NCI-H2029 (cell line): Measurements from ENCODE around the gene FAM185A.
"Not testable (repeated sequence)": the region's sequence is repeated elsewhere in the genome, so short reads cannot be mapped to it uniquely, and the experiment has no call there.

Experiments used
- DNase-seq: peaks from one replicate; lab custom pipeline; 2025; lab: John Stamatoyannopoulos, UW

Gene FAM185A

DNA sequence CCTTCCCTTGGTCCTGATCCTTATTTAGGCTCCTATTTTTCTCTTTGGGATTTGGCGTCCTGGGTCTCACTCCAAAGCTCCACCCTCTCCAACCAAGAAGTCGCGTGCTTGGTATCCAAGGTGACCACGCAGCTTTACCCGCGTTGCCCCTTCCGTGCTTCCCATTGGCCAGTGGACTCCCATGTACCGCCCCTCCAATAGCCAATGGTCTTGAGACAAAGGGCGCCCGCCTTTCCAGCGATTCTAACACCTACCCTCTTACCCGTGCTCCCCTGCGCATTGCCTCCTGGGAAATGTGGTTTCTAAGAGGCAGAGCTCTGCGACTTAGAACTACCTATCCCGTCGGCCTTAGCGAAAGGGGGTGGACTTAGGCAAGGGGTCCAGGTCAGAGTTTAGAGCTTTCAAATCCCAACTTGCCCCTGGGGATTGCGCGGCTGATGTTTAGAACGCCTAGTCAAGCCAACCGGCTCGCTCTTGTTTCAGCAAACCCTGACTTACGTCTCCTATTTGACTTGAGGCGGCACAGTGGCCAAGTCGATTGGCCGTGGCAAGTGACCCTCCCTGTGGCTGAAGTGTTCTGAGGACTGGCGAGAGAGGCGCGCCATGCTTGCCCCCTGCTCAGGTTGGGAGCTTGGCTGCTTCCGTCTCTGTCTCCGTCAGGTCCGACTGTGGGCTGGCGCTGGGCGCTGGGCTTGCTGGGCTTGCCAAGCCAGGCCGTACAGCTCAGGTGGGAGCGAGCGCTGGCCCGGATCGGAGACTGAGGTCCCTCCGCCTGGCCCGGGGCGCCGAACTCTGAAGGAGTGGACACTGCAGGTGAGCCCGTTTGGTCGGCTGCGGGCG, at the start of gene FAM185A:
Gene FAM185A (plus strand): TSS at position 395 of the 840 bp plus-strand sequence. CDS start 209 bp downstream, at position 604.
- peak; percentile 99 for DNase-seq

GRCh38 chr7:102713011-102713690, 35.6 kb upstream of the FAM185A start:
- DNase-seq, result not testable (repeated sequence)

DNA sequence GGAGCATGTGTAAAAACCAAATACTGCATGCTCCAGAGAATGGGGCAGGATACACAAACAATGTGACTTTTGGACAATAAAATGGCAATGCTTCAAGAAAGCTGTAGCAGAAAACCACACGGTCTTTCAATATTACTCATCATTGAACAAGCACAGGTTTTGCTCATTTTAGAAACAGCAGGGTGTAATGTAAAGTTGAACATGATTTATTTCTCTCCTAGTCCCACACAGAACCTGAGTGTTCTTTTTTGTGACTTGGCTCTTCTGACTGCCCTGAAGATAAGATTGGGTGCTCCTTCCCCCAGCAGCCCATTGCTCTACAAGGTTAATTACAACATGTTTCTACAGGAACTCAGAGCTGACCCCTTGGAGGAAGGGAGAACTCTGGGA, 35.1 kb upstream of the FAM185A start:
- not testable (repeated sequence) for DNase-seq

DNA sequence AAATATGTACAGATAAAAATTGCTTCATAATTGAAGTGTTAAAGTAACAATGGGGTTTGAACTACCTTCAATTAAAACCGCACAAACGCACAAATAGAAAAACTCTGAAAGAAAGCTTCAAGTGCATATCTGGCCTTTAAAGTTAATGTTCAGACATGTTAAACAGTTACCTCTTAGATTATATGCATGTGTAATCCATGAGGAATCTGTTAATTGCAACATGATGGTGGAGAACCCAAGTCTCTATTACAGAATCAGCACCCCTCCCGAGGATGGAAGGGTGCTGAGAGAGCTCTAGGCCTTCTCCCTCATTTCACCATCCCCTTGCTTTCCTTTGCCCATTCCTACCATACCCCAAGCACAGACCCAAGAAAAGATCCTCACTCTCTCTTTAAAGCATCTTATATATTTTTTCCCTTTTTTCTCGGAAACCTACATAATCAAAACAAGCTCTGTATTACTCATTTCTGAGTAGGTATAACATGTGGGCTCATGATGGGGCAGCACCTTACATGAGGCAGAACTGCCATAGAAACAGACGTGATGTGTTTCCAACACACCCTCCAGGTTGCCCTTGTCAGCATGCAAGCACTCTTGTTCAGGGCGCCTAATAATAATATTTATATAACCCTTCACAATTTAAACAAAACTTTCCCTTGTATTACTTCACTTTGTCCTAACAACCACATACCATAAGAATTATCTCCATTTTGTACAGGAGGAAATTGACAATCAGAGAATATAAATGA, 33.9 kb upstream of the FAM185A start:
- not testable (repeated sequence) for DNase-seq

DNA sequence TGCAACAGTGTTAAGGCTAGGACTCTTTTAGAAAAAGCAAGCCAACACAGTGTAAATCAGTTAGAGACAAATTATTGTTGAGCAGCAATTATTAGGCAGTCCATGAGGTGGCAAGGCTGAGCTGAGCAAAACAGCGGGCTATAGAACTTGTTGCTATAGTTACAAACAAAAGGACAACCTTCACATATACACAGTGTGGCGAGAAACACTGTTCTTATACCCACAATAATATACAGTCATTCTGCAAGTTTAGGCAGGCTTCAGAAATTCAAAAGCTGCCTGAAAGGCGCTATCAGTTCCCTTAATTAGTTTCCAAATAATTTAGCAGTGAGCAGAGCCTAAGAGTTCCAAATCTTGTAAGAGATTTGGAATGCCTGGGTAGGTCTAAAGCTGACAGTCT, 33.1 kb upstream of the FAM185A start:
- DNase-seq, result not testable (repeated sequence)

- DNase-seq, result not testable (repeated sequence)
Measured at GRCh38 chr7:102718491-102718890, 30.3 kb upstream of the FAM185A start.

- DNase-seq, result not testable (repeated sequence)
Measured at GRCh38 chr7:102726170-102726569, 22.6 kb upstream of the FAM185A start.

DNA sequence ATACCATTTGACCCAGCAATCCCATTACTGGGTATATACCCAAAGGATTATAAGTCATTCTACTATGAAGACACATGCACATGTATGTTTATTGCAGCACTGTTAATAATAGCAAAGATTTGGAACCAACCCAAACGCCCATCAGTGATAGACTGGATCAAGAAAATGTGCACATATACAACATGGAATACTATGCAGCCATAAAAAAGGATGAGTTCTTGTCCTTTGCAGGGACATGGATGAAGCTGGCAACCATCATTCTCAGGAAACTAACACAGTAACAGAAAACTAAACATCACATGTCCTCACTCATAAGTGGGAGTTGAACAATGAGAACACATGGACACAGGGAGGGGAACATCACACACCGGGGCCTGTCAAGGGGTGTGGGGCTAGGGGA, 19.1 kb upstream of the FAM185A start:
- not testable (repeated sequence) for DNase-seq

DNA sequence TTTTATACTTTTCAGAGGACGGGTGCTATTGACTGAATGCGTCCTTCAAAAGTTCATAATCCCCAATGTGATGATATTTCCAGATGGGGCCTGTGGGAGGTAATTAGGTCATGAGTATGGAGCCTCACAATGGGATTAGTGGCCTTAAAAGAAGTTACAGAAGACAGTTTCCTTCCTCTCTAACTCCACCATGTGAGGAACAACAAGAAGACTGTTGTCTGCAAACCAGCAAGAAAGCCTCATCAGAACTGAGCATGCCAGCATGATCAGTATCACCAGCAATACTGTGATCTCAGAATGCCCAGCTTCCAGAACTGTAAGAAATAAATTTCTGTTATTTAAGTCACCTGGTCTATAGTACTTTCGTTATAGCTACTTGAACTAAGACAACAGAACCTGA, 18.4 kb upstream of the FAM185A start:
- not testable (repeated sequence) for DNase-seq

GRCh38 chr7:102742002-102742771, 6.6 kb upstream of the FAM185A start:
- DNase-seq, result not testable (repeated sequence)

DNA sequence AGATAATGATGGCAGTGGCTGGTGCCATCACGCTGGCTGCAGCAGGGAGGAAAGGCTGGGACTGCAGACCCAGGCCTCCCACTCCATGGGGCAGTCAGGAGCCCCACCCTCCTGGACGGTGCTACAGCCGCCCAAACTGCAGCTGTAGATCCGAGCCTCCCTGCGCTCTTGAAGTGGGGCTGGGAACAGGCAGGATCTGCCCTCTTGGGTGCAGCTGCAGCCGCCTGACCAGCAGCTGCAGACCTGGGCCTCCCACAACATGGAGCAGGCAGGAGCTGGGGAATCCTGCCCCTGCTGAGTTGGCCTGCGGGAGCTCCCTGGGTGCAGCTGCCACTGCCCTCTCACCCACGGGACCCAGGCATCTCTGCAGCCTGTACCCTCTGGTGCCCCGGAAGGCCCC, 4.9 kb upstream of the FAM185A start:
- not testable (repeated sequence) for DNase-seq

- DNase-seq, result not testable (repeated sequence)
Measured at GRCh38 chr7:102745494-102746288, 3.1 kb upstream of the FAM185A start.

GRCh38 chr7:102749445-102749786, 617 bp downstream of the FAM185A start:
- not testable (repeated sequence) for DNase-seq

DNA sequence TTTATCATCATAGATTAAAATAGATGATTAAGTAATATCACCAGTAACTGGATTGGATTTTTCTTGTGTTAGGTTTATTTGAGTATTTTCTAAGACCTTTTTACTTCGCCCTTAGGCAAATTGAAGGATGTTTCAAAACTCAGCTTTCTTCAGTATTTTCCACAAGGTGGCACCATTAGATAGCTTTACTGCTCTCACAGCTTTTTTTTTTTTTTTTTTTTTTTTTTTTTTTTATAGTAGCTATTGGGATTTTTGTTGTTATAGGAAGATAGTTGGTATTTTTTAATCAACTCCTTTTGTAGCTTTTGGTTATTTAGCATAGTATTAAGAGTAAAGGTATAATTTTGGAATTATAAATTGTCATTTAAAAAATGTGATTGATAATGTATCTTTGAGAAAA, 9.4 kb downstream of the FAM185A start:
- not testable (repeated sequence) for DNase-seq

- not testable (repeated sequence) for DNase-seq
Measured at GRCh38 chr7:102759934-102760333, 11.1 kb downstream of the FAM185A start.

- DNase-seq, result not testable (repeated sequence)
Measured at GRCh38 chr7:102761234-102761633, 12.4 kb downstream of the FAM185A start.

DNA sequence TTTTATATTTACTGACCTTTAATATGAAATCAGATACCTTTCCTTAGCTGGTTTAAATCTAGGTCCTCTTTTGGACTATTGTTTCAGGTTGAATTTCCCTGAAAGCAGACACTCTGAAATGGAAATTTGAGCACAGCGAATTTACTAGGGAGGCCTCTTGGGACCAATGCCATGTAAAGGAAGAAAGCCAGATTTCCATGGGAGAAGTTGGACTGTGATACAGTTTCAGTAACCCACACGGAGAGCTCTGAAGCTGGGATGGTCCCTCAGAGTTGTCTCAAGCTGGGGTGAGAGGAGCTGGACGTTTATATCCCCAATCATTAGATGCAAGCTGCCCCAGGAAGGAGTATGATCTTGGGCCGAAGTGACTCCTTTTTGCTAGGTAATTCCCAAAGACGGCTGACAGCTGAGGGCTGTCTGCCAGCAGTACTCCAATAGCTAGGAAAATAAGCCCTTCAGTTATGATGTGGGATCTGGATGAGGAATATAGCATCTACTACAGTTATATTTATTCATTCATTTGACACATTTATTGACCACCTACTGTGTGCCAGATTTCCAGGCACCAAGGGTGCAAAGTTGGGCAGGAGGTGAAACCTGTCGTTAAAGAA, 14.6 kb downstream of the FAM185A start:
- not testable (repeated sequence) for DNase-seq

DNA sequence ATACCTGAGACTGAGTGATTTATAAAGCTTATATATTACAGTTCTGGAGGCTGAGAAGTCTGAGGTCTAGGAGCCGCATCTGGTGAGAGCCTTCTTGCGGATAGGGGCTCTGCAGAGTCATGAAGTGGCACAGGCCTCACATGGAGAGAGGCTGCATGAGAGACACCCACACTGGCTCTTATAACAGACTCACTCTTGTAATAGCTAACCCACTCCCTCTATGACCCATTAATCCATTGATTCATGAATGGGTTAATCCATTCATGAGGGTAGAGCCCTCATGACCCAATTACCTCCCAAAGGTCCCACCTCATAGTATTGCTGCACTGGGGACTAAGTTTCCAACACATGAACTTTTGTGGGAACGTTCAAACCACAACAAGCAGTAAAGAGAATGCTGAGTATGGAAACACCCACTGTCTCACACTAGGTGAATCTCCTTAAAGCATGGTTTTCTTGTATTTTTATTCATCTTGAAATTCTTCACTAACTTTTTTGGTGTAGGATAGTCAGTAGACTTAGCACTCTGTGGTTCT, 20.9 kb downstream of the FAM185A start:
- DNase-seq, result not testable (repeated sequence)

DNA sequence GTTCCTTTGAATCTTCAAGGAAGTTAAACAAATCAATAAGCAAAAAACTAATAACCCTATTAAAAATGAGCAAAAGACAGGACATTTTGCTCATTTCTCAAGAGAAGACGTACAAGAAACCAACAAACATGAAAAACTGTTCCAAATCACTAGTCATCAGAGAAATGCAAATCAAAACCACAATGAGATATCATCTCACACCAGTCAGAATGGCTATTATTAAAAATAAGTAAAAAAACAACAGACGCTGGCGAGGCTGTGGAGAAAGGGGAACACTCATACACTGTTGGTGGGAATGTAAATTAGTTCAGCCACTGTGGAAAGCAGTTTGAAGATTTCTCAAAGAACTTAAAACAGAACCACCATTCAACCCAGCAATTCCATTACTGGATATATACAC, 21.7 kb downstream of the FAM185A start:
- not testable (repeated sequence) for DNase-seq

DNA sequence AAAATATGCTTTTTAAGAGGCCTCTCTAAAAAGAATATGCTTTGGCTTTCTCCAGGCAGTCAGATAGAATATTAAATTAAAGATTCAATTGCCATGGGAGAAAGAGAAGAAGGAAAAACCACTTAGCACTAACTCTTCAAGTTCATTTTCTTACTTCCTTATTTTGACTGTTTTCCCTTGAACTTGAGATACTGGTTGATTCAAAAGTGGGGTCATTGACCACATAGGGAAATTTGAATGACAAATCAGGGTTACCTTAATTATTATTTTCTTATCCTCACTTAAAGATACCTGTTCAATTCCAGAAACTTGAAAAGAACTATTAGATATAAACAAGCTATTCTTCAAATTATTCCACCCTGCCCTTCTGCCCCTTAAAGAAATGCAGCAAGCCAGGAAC, 27.4 kb downstream of the FAM185A start:
- not testable (repeated sequence) for DNase-seq
